ENCODE results near the gene NRXN3.

- no peak for TF ChIP-seq CTCF (IDR thresholded peaks at IDR 0.05; ENCODE audit: insufficient read depth, low read length, poor library complexity, severe bottlenecking)
- TF ChIP-seq EZH2phosphoT487 (conservative IDR thresholded peaks at IDR 0.05; ENCODE audit: low read length), result no peak
Observed at GRCh38 chr14:79274641-79275291, 1104.6 kb downstream of the NRXN3 start.
